Right lobe of liver (tissue), 4 donors: Measurements from ENCODE around the gene CTBP1.

Source experiments
- CTCF ChIP-seq, 4 donors: fragments of 200-600 bp in 3 of 4; fragments of 450-650 bp in 1 of 4; IDR thresholded peaks; one replicate each; pipeline versions ENCODE4 v1.5.1 to v1.8.0; 2016 to 2022; ENCODE audit warnings: antibody characterized with exemption in 4 of 4, mild to moderate bottlenecking in 2 of 4
- POLR2A ChIP-seq: fragments of 450-650 bp; IDR thresholded peaks from one replicate; pipeline ENCODE4 v1.6.1; 2017; ENCODE audit warnings: antibody characterized with exemption, mild to moderate bottlenecking
- donor health status: DM: no; HTN: no; CAD: no.
- donor health status: DM: no; HTN: no; CAD: no.
- donor health status: DM: no; HTN: yes; CAD: no.

GRCh38 chr4:1167244-1167949 is 81.5 kb downstream of the CTBP1 start:
- peak; percentile 85 to 95 (median 90) for TF ChIP-seq CTCF (IDR thresholded peaks at IDR 0.05)
- TF ChIP-seq POLR2A, result no peak
